Neural cell (in vitro differentiated cells): ENCODE data around the gene NFASC.

ENCODE experiments used
- CTCF ChIP-seq: fragments of 450-650 bp; IDR thresholded peaks from 2 replicates; pipeline ENCODE4 v1.5.1; 2014; ENCODE audit warnings: antibody characterized with exemption, mild to moderate bottlenecking, moderate library complexity; ENCODE audit not compliant: poor library complexity, severe bottlenecking
- EZH2 ChIP-seq: fragments of 200-600, 300-800 bp; shearing (Covaris generic), sonication (generic); IDR thresholded peaks from 2 replicates; pipeline ENCODE4 v1.6.1; 2014; ENCODE audit warnings: antibody characterized with exemption, low read length, borderline replicate concordance, mild to moderate bottlenecking; ENCODE audit not compliant: insufficient read depth, poor library complexity, severe bottlenecking

GRCh38 chr1:204940591-204940990 lies 69.9 kb downstream of the NFASC start:
- TF ChIP-seq EZH2 (no peak), CTCF (no peak)
